Skeletal muscle cell (primary cell): Measurements from ENCODE around the gene SSBP3.

Experiments
- DNase-seq: peaks from one replicate; pipeline ENCODE4 v3.0.0-alpha.2; 2010; ENCODE audit warnings: low read depth
- H3K4me3 ChIP-seq: 2 replicates; pipeline ENCODE4 v1.5.1; 2011; ENCODE audit warnings: low read depth, mild to moderate bottlenecking, control low read depth, low read length, moderate library complexity

SSBP3 gene

GRCh38 chr1:54340434-54340833 lies 65.8 kb downstream of the SSBP3 start:
- H3K4me3 ChIP-seq: no peak overlapping the region
- no peak for DNase-seq

GRCh38 chr1:54339126-54339525 lies 67.1 kb downstream of the SSBP3 start:
- no peak overlapping the region for H3K4me3 ChIP-seq
- no peak for DNase-seq

DNA sequence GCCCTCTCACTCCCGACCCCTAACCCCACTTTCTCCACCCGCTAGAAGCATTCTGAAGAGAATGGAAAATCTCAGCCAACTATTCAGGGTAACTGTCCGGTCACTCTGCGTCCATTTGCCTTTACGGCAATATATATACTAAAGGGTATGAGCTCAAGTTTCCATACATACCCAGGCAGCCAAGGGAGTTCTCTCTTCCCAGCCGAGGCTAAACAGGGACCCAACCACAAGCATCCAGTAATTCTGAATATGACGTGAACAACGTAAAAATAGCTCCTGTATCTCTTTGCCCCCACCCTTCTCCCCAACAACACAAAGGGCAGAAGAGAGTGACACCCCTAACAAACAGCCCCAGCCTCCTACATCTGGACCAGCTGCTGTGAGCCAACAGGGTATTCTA lies 67.7 kb downstream of the SSBP3 start:
- no peak for DNase-seq
- no peak overlapping the region for H3K4me3 ChIP-seq

- no peak for DNase-seq
- H3K4me3 ChIP-seq: no peak overlapping the region
Observed at GRCh38 chr1:54337928-54338327, 68.3 kb downstream of the SSBP3 start.

DNA sequence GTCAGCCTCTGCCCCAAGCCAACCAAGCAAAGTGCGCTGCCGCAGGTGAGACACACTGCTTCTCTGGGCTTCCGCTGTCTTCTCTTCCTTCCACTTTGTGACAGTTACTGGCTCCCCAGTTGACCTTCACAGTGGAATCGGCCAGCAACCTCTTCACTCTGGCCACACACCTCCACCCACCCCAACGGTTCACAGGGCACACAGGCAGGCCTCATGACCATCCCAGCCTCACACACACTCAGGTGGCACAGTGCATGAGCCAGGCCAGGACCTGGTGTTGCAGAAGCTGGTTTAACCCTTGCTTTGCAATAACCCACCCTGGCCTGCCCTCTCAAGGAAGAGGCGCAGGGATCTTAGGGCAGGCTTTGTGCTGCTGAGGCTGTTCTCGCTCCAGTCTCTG lies 69.2 kb downstream of the SSBP3 start:
- no peak overlapping the region for H3K4me3 ChIP-seq
- DNase-seq: no peak

DNA sequence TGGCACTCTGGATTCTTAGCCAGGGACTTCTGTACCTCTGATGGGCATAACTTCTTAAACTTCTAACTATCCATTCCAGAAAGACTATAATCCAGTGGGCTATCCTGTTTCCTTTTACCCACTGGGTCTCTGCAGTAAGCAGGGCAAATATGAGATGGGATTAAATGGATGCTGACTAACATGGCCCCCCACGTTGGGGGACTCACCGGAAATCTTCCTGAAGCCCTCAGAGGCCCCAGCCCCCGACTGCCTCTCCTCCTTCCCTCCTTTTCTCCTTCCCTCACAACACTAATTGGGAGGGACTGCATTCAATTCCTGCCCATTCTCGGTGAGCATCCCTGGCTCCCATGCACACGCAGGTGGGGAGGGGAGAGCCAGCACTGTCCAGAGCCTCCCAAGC lies 70.1 kb downstream of the SSBP3 start:
- no peak overlapping the region for H3K4me3 ChIP-seq
- DNase-seq: no peak

- peak overlapping the region; percentile 28 for H3K4me3 ChIP-seq
- DNase-seq: peak; percentile 77
Observed at GRCh38 chr1:54335755-54336108, 70.5 kb downstream of the SSBP3 start.

DNA sequence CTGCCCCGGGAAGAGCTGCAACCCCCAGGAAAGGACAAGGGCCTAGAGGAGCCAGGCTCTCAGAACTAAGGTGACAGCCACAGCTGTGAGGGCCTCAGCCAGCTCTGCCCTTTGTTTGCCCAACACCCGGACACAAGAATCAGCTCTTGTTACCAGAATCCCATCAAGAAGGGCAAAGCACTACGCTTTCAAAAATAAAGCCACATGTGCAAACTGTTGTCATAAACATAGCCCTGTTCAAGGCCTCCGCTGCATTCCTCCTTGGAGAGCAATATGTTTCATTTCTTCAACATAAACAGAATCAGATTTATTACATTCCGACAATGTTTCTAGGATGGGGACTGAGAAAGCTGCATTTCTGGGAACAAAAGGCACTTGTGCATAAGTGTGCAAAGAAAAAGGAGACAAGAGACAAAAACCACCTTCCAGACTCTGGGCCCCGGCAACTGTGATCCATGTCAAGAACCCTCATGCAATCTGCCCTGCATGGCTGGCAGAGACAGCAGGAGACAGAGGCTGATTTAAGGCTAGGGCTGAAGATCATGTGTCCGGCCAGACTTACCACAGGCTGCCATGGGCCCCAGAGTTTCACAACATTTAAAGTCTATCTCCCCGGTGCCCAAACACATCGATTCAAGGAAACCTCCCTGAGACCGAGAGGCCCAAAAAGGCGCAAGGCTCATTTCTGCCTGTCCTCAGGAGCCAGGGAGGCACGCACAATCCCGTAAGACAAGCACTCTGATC lies 71.0 kb downstream of the SSBP3 start:
- H3K4me3 ChIP-seq: peak overlapping the region; percentile 28
- DNase-seq: peak; percentile 55

GRCh38 chr1:54332781-54333585 lies 73.2 kb downstream of the SSBP3 start:
- H3K4me3 ChIP-seq: no peak overlapping the region
- no peak for DNase-seq

DNA sequence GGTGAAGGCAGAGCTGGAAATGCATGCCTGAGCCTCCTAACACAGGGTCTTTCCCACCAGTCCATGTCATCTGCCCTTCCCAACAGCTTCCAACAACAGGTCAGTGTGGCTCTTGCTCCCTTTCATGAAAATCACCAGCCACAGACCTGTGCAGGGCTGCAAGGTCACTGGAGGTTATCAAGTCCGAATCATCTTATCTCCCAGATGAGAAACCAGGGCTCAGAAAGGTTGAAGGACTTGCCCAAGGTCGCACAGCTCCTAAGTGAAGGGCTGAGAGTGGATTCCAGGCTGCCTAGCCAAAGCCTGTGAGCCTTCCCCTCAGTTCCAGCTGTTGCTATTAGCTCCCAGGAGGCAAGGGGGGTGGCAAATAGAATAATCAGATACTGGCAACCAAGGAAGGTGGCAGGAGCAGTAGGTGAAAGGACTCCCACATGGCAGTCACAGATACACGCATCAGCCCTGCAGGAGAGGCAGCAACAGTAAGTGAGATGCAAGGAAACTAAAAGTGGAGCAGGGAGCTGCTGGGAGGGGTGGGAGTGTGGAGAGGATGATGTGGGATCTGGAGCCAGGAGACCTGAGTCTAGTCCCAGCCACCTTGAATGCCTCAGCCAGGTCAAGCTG lies 74.2 kb downstream of the SSBP3 start:
- no peak for DNase-seq
- H3K4me3 ChIP-seq: no peak overlapping the region

DNA sequence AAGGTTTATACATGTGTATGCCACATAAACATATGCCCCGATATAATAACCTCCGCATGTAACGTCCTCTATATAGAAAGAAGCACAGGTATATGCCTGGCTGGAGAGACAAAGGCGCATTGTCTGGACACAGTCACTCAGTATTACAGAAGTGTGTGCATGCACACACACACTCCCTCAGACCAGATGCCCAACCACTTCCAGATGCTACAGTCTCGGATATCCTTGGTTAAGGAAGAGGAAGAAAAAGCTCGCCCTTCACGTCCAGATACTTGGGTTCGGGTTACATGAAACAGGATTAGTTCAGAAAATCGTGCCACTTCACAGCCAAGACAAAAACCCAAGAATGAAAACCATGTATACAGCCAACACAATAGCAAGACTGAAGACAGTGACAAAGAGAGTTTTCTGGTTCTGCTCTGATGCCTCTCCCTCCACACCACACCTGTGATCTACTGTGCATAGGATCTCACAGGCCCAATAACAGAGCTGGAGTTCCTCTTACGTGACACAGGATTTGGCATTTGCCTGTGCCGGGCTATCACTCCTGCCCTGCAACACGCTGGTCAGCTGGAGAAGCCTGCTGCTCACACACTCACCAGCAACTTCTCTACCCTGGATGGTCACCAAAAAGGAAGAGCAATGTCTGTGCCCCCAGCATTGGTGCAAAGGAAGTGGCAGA lies 75.0 kb downstream of the SSBP3 start:
- no peak overlapping the region for H3K4me3 ChIP-seq
- DNase-seq: peak; percentile 51

GRCh38 chr1:54329312-54330003 lies 76.7 kb downstream of the SSBP3 start:
- H3K4me3 ChIP-seq: no peak overlapping the region
- DNase-seq: no peak

DNA sequence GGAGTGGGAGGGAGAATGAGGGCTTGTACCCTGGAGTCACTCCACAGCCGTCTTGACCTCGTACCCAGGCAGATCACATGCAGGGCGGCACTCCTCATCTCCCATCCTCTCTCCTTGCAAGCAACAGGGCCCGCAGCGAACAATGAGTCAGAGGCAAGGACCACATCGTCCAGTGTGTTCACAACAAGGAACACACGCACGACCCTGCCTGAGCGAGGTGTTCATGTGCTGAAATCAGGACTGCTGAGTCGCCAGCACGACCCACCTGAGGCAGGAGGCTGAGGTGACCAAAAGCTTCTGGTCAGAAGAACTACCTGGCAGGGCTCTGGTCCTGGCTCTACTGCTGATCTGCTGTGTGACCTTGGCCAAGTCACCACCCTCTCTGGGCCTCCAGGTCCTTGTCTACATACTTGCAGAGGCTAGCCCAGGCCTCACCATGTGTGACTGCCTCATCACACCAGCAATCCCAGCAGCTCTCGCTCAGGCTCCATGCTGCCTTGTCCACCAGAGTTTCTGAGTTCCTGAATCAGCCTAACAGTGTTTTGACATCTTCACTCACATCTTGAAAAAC lies 78.0 kb downstream of the SSBP3 start:
- no peak overlapping the region for H3K4me3 ChIP-seq
- DNase-seq: no peak

GRCh38 chr1:54327386-54328065 lies 78.7 kb downstream of the SSBP3 start:
- no peak overlapping the region for H3K4me3 ChIP-seq
- no peak for DNase-seq

DNA sequence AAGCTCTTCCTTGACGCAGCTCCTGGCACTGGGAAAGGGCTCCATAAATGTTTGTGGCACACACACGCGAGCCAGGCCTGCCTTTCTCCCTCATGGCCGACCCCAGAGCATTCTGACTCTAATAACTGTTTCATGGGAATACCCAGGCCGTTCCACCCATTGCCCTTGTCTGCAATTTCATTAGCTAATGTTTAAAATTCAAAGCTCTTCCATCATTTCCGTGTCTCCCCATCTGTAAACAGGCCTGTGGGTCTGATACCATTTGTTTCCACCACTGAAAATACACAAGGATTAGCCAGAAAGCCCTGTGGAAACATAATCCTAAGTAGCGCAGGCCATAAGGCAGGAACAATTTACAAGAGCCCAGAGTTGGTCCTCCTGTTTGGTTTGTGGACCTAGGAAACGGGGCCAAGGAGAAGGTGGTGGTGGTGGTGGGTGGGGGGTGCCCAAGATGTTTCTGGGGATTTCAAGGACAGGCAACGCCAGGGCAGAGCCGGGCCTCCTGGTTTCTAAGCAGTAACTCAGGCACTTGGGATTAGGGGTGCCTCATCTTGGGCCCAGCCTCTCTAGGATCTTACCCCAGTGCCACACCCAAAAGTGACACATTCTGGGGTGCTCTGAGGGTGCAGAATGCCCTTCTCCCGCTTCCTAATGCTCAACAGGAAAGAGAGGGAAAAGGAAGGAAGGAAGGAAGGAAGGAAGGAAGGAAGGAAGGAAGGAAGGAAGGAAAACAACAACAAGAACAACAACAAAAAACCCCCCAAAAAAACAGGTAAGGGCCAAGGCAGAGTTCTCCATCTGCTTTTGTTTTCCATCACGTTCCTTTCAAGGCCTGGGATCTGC lies 79.4 kb downstream of the SSBP3 start:
- H3K4me3 ChIP-seq: no peak overlapping the region
- DNase-seq: no peak

DNA sequence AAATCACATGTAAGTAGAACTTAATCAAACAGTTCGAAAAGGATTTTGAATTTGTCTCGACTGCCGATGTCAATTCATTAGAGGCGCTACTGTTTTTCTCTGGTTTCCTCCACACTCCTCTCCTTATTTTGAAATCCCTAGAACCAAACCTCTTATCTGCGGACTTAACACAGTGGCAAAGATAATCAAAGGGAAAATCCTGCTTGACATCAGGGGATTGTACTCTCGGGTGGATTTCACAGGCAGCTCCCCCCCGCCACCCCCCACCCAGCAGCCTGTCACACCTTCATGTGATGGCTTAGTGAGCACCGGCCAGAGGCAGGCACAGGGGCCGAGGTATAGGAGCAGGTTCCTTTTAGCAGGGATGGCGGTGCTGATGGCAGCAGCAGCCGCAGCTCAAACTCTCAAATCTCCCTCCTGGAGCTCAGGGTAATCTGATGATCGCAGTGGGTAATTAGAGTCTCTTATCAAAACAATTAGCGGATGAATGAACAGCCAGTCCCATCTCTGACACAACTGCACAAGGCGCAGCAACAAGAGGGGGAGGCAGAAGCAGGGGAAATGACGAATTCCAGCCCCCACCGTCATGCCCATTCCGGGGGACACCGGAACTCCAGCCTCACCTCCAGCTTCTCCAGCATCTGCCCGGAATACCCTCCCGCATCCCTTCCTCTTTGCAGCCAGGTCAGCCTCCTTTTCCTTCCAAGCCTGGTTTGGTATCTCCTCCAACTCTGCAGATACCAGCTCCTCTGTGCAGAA lies 80.3 kb downstream of the SSBP3 start:
- no peak for DNase-seq
- H3K4me3 ChIP-seq: no peak overlapping the region

GRCh38 chr1:54325284-54325683 lies 80.9 kb downstream of the SSBP3 start:
- DNase-seq: no peak
- no peak overlapping the region for H3K4me3 ChIP-seq
